ENCODE measurements around the gene COX19. TPM values are rescaled to one million over a fixed set of nuclear protein-coding genes. Genes with fewer than 3 reads are reported as not detected.
"Not testable (repeated sequence)": the region's sequence is repeated elsewhere in the genome, so short reads cannot be mapped to it uniquely, and the experiment has no call there.

The COX19 gene
- total RNA-seq, 1 donor from 2014 or later, result 9.6 TPM

- no peak for ATAC-seq
- peak; percentile 19 for DNase-seq
- intact Hi-C loops (cut with micrococcal nuclease), result no loop called here
Observed at GRCh38 chr7:952548-953441, 22.6 kb downstream of the COX19 start.

GRCh38 chr7:951881-952547, 23.3 kb downstream of the COX19 start:
- ATAC-seq (no peak), DNase-seq (peak; percentile 22)
- intact Hi-C loops (cut with micrococcal nuclease), result no loop called here

- DNase-seq (peak; percentile 22), ATAC-seq (no peak)
- intact Hi-C loops (cut with micrococcal nuclease), result no loop called here
Observed at GRCh38 chr7:949021-949934, 26.1 kb downstream of the COX19 start.

- DNase-seq, result peak; percentile 21
- no peak for ATAC-seq
- intact Hi-C loops (cut with micrococcal nuclease), result no loop called here
Observed at GRCh38 chr7:947391-948210, 27.7 kb downstream of the COX19 start.

- DNase-seq (peak; percentile 9), ATAC-seq (no peak)
- intact Hi-C loops (cut with micrococcal nuclease), result no loop called here
Observed at GRCh38 chr7:946256-946996, 28.9 kb downstream of the COX19 start.

GRCh38 chr7:945556-946255, 29.6 kb downstream of the COX19 start:
- DNase-seq (peak; percentile 23), ATAC-seq (peak; percentile 30)
- intact Hi-C loops (cut with micrococcal nuclease), result no loop called here

GRCh38 chr7:945147-945555, 30.2 kb downstream of the COX19 start:
- ATAC-seq, result no peak
- DNase-seq, result peak; percentile 20
- intact Hi-C loops (cut with micrococcal nuclease), result no loop called here

GRCh38 chr7:944744-945143, 30.6 kb downstream of the COX19 start:
- ATAC-seq (no peak), DNase-seq (no peak)
- intact Hi-C loops (cut with micrococcal nuclease), result no loop called here

- intact Hi-C loops (cut with micrococcal nuclease); ATAC-seq: not testable (repeated sequence)
- DNase-seq, result peak; percentile 4
Observed at GRCh38 chr7:943793-944192, 31.6 kb downstream of the COX19 start.

- DNase-seq (no peak), ATAC-seq (no peak)
- intact Hi-C loops (cut with micrococcal nuclease), result no loop called here
Observed at GRCh38 chr7:940599-941408, 34.5 kb downstream of the COX19 start.

- intact Hi-C loops (cut with micrococcal nuclease), result no loop called here
- ATAC-seq, result no peak
- DNase-seq, result no peak
Observed at GRCh38 chr7:939843-940242, 35.5 kb downstream of the COX19 start.

GRCh38 chr7:938546-939185, 36.7 kb downstream of the COX19 start:
- no peak for ATAC-seq

GRCh38 chr7:937856-938484, 37.4 kb downstream of the COX19 start:
- intact Hi-C loops (cut with micrococcal nuclease), result no loop called here
- DNase-seq (peak; percentile 2), ATAC-seq (no peak)

More at GRCh38 chr7:938546-939185, 36.7 kb downstream of the COX19 start:
- DNase-seq, result peak; percentile 7
- intact Hi-C loops (cut with micrococcal nuclease), result no loop called here

- DNase-seq (peak; percentile 14), ATAC-seq (no peak)
- intact Hi-C loops (cut with micrococcal nuclease), result no loop called here
Observed at GRCh38 chr7:936386-937054, 38.8 kb downstream of the COX19 start.

GRCh38 chr7:935874-936385, 39.4 kb downstream of the COX19 start:
- intact Hi-C loops (cut with micrococcal nuclease), result no loop called here
- ATAC-seq (no peak), DNase-seq (peak; percentile 22)
